ENCODE data around the gene MAP3K4.

GRCh38 chr6:160990847-160991405 lies 643 bp upstream of the MAP3K4 start:
- no peak for TF ChIP-seq POLR2A (IDR thresholded peaks at IDR 0.05)
- TF ChIP-seq CTCF (IDR thresholded peaks at IDR 0.05) = no peak
- no peak for TF ChIP-seq POLR2AphosphoS5 (IDR thresholded peaks at IDR 0.05)

All from breast epithelium (tissue), 3 donors.